Activated naive CD4-positive, alpha-beta T cell treated with anti-CD3 and anti-CD28 coated beads, Interleukin-2, amount 50 U/mL, for 24 hours (primary cell): Measurements from ENCODE around the gene COL5A2.
A peak's percentile ranks its signal among the peaks of the same experiment; 100 is the strongest.

Experiments
- H3K27ac Mint-ChIP-seq: one replicate; pipeline ENCODE4 v1.8.0; 2021; ENCODE audit warnings: mild to moderate bottlenecking, mixed read lengths
- H3K27me3 Mint-ChIP-seq: one replicate; pipeline ENCODE4 v1.8.0; 2021; ENCODE audit warnings: mixed read lengths
- H3K36me3 Mint-ChIP-seq: one replicate; pipeline ENCODE4 v1.8.0; 2021; ENCODE audit warnings: mixed read lengths
- H3K4me1 Mint-ChIP-seq: one replicate; pipeline ENCODE4 v1.8.0; 2021; ENCODE audit warnings: mixed read lengths
- H3K4me3 Mint-ChIP-seq: one replicate; pipeline ENCODE4 v1.8.0; 2021; ENCODE audit warnings: mild to moderate bottlenecking, mixed read lengths
- H3K9me3 Mint-ChIP-seq: one replicate; pipeline ENCODE4 v1.8.0; 2021; ENCODE audit warnings: mixed read lengths

The COL5A2 gene

GRCh38 chr2:189179570-189179950, at the start of gene COL5A2:
Gene COL5A2 (minus strand): TSS chr2:189179761. CDS start chr2:189179604, 157 bp downstream.
- no peaks in the 10 kb centered on the region for H3K9me3 Mint-ChIP-seq
- peaks cover 18% of the 10 kb centered on the region for H3K4me1 Mint-ChIP-seq
- H3K4me3 Mint-ChIP-seq, result peak within 1 kb of the TSS; percentile 64
- H3K27me3 Mint-ChIP-seq, result peaks cover 14% of the 10 kb centered on the region
- H3K36me3 Mint-ChIP-seq, result no peaks in the 10 kb centered on the region
- H3K27ac Mint-ChIP-seq, result no peak within 1 kb of the TSS

DNA sequence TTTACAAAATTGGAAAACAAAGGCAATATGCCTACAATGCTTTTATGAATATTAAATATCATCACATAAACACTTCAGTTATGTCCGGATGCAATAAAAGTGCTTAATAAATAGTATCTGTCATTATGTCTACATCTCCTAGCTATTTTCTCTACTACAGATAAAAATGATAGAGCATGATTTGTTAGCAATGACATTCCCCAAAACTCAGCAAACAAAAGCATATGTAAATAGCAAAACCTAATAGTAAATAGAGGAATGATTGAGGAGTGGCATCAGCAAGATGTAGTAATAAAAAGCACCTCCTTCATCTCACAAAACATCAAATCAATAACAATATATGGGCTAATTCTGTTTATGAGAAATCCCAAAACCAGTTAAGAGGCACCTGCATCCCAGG, 46.5 kb upstream of the COL5A2 start:
- Mint-ChIP-seq H3K9me3 (no peaks in the 10 kb centered on the region), H3K27ac (no peak overlapping the region), H3K36me3 (no peaks in the 10 kb centered on the region), H3K27me3 (no peaks in the 10 kb centered on the region), H3K4me3 (no peak overlapping the region), H3K4me1 (peaks cover 22% of the 10 kb centered on the region)

DNA sequence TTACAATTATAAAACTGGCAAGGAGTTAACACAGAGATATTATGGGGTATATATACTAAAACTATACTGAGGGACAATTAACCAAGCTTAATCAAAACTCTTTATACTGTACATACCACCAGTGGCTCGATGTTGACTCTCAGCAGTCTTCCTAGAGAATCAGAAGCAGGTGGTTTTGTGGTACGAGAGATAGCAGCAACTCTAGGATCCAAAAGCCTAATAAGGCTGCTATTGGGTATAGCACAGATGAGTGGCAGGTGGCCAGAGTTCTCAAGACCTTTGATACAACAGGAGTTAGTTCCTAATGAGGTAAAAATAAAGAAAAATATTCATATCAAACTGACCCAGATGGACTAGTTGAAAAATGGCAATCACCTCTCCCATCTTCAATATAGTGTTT, 45.5 kb upstream of the COL5A2 start:
- Mint-ChIP-seq H3K4me3 (no peak overlapping the region), H3K9me3 (no peaks in the 10 kb centered on the region), H3K36me3 (no peaks in the 10 kb centered on the region), H3K4me1 (peaks cover 17% of the 10 kb centered on the region), H3K27ac (no peak overlapping the region), H3K27me3 (no peaks in the 10 kb centered on the region)

DNA sequence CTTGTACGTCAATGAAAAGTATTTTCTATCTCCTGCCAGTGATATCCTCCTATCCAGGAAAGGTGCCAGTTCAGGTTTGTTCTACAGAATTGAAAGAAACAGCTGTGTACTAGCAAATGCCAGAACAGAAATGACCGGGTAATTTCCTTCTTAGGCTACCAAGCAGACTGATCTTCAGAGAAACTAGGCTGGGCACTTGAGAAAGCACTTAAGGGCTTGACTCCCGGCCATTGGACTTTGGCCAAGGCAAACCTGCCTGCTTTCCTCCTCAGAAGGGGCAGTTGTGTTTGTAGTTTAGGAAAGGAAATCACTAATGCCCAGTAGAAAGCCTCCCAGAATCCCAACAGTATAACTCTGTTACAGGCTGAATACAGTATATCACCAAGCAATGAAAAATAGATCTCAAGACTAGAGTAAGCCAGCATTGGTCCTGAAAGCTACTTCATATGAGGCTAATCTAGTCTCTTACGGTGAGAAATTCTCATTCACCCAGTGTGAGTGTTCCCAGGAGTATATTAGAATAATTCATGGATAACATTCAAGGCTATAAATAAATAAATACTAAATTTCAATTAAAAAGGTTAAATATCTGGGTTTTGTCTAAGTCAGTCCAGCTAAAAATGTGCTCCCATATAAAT, 43.0 kb upstream of the COL5A2 start:
- Mint-ChIP-seq H3K27me3 (no peaks in the 10 kb centered on the region), H3K9me3 (no peaks in the 10 kb centered on the region), H3K27ac (no peak overlapping the region), H3K4me3 (no peak overlapping the region), H3K36me3 (no peaks in the 10 kb centered on the region), H3K4me1 (peaks cover 16% of the 10 kb centered on the region)

DNA sequence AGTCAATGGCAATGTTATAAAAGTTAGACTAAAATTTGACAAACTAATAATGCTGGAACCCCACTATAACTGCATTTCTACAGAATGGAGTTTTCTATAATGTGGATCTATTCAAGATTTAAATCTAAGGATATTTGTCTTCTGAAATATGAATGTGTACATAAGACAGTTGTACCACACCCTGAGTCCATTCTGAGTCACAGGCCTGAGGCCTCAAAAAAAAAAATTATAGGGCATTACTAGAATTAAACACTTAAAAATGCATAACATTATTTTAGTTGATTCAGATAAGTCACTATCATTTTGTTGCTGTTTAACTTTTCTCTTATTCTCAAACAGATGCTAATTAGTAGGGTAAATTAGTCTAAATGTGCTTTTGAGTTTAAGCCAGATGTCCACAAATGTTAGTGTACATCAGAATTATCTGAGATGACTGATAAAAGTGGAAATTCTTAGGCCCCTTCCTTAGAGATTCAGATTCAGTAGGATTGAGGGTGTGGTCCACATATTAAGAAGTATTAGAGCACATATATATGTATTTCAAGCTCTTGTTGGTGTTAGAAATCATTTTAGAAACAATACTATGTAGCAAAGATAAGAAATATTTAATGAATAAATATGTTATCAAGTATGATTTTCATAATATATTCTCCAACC, 42.4 kb upstream of the COL5A2 start:
- H3K27me3 Mint-ChIP-seq, result no peaks in the 10 kb centered on the region

GRCh38 chr2:189218236-189218635, 38.7 kb upstream of the COL5A2 start:
- Mint-ChIP-seq H3K4me3 (no peak overlapping the region), H3K4me1 (peaks cover 7% of the 10 kb centered on the region), H3K27ac (peak overlapping the region; percentile 13), H3K9me3 (no peaks in the 10 kb centered on the region), H3K27me3 (no peaks in the 10 kb centered on the region), H3K36me3 (no peaks in the 10 kb centered on the region)

More for the DNA sequence above, 42.4 kb upstream of the COL5A2 start:
- Mint-ChIP-seq H3K9me3 (no peaks in the 10 kb centered on the region), H3K36me3 (no peaks in the 10 kb centered on the region), H3K27ac (no peak overlapping the region), H3K4me1 (peaks cover 16% of the 10 kb centered on the region), H3K4me3 (no peak overlapping the region)

DNA sequence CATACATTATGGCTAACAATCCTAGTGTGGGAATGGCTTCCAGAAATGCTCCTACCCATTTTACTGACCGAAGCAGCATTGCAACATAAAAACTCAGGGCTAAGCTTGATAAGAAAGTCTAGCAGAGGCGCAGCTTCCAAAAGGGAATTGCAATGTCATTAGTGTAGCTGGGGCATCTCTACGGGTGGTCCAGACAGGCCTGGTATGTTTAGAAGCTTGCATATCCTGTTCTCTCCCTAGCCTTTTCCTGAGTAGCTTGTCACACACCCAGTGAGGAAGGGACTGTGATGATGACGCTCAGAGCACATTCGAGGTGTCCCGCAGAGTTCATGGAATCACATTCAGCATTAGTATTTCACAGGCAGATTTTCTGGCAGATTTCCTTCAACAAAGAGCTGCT, 38.0 kb upstream of the COL5A2 start:
- H3K4me3 Mint-ChIP-seq, result no peak overlapping the region
- no peak overlapping the region for H3K27ac Mint-ChIP-seq
- no peaks in the 10 kb centered on the region for H3K27me3 Mint-ChIP-seq
- H3K36me3 Mint-ChIP-seq, result no peaks in the 10 kb centered on the region
- no peaks in the 10 kb centered on the region for H3K9me3 Mint-ChIP-seq
- peaks cover 4% of the 10 kb centered on the region for H3K4me1 Mint-ChIP-seq

- H3K4me3 Mint-ChIP-seq, result no peak overlapping the region
- peaks cover 4% of the 10 kb centered on the region for H3K4me1 Mint-ChIP-seq
- no peaks in the 10 kb centered on the region for H3K36me3 Mint-ChIP-seq
Measured at GRCh38 chr2:189217051-189217450, 37.5 kb upstream of the COL5A2 start.

GRCh38 chr2:189214484-189214883, 34.9 kb upstream of the COL5A2 start:
- Mint-ChIP-seq H3K27me3 (no peaks in the 10 kb centered on the region), H3K36me3 (no peaks in the 10 kb centered on the region), H3K4me1 (peaks cover 17% of the 10 kb centered on the region), H3K9me3 (no peaks in the 10 kb centered on the region), H3K27ac (no peak overlapping the region), H3K4me3 (no peak overlapping the region)

More at GRCh38 chr2:189217051-189217450, 37.5 kb upstream of the COL5A2 start:
- Mint-ChIP-seq H3K9me3 (no peaks in the 10 kb centered on the region), H3K27me3 (no peaks in the 10 kb centered on the region), H3K27ac (no peak overlapping the region)

DNA sequence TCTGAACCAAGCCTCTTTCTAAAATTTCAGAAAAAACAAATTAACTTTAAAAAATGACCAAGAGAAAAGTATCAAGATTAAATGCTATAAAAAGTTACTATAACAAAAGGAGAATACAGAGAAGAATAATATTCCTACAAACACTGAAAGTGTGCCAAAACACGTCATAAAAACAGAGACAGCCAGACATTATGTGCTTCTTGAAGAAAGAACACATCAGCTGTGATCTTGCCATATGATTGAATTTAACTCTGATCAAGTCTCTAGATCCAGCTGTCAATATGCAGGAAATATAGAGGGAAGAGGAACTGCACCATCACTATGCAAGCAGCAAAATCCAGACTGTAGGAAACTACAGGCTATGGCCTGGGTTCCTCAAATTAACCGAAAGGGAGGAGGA, 33.7 kb upstream of the COL5A2 start:
- Mint-ChIP-seq H3K4me1 (peaks cover 18% of the 10 kb centered on the region), H3K36me3 (no peaks in the 10 kb centered on the region), H3K27ac (no peak overlapping the region), H3K27me3 (no peaks in the 10 kb centered on the region), H3K9me3 (no peaks in the 10 kb centered on the region), H3K4me3 (no peak overlapping the region)

DNA sequence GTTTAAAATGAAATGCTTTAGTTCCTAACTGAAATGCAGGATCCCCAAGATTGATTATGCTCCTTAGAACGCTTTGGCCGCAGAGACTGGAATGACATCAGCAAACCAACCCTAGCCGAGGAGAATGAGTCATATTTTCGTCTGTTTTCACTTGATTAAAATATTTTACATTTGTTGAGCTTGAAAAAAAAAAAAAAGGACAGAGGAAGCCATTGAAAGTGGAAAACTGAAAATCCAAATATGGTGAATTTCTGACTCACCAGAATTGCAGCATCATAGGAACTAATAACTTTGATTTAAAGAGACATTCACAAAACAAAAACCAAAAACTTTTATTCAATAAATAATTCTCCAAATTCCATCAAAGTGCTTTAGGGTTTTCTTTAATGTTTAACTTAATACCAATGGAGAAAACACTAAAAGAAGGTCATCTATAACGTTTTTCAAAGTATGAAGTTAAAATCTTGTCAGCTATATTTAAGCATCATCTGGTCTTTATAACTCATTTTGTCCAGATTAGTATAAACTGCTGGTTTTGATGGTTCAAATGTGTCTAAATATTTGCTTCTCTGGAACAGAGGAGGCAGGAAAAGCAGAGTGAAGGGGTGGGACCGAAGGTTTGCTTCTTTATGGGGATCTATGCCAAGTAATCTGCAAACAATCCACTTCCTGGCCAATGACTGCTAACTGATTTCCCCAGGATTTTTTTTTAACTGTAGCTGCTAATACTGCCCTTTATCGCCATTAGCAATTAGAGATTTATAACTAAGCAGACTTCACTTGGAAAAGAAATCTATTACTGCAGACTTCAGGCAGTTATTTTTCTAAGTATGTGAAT, 30.9 kb upstream of the COL5A2 start:
- Mint-ChIP-seq H3K4me1 (peaks cover 15% of the 10 kb centered on the region), H3K27me3 (no peaks in the 10 kb centered on the region), H3K4me3 (no peak overlapping the region), H3K36me3 (no peaks in the 10 kb centered on the region), H3K9me3 (no peaks in the 10 kb centered on the region), H3K27ac (peak overlapping the region; percentile 52)

- no peak overlapping the region for H3K27ac Mint-ChIP-seq
- no peak overlapping the region for H3K4me3 Mint-ChIP-seq
- H3K4me1 Mint-ChIP-seq, result peaks cover 32% of the 10 kb centered on the region
- no peaks in the 10 kb centered on the region for H3K27me3 Mint-ChIP-seq
- peaks cover 6% of the 10 kb centered on the region for H3K9me3 Mint-ChIP-seq
- H3K36me3 Mint-ChIP-seq, result peaks cover 2% of the 10 kb centered on the region
Measured at GRCh38 chr2:189208254-189208653, 28.7 kb upstream of the COL5A2 start.

DNA sequence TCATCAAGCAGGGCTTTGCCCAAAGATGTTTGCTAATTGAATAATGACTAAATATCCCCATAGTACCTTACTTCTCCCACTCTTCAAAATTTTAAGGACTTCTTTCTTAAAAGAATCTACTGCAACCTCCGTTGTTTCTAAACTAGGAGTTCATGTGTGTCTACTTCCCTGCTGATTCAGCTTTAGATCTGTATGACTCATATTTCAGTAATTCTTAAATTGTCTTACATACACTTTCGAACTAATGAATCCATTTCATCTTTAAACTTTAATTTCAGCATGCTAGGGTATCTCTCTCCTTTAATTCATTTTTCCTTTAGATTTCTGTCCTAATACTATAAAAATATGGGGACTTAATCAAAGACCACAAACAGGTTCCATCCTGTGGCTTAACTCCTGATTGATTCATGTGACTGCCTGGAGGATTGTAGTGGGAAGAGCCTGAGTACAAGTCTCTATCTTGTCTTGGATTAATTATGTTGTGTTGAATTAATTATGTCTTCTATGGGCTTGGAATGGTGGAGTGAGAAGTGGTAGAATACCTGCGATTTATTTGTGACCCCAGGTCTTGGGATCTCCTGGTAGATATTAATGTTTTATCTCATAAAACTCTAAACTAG, 24.9 kb upstream of the COL5A2 start:
- peaks cover 3% of the 10 kb centered on the region for H3K36me3 Mint-ChIP-seq
- H3K4me3 Mint-ChIP-seq, result peak overlapping the region; percentile 73

GRCh38 chr2:189203177-189203799, 23.7 kb upstream of the COL5A2 start:
- no peaks in the 10 kb centered on the region for H3K27me3 Mint-ChIP-seq
- peak overlapping the region; percentile 16 for H3K4me3 Mint-ChIP-seq
- peaks cover 28% of the 10 kb centered on the region for H3K4me1 Mint-ChIP-seq

More for the DNA sequence above, 24.9 kb upstream of the COL5A2 start:
- Mint-ChIP-seq H3K4me1 (peaks cover 30% of the 10 kb centered on the region), H3K27me3 (no peaks in the 10 kb centered on the region), H3K9me3 (peaks cover 6% of the 10 kb centered on the region), H3K27ac (peak overlapping the region; percentile 88)

GRCh38 chr2:189199797-189200196, 20.2 kb upstream of the COL5A2 start:
- H3K27ac Mint-ChIP-seq, result no peak overlapping the region
- H3K4me1 Mint-ChIP-seq, result peaks cover 22% of the 10 kb centered on the region
- H3K27me3 Mint-ChIP-seq, result no peaks in the 10 kb centered on the region
- H3K36me3 Mint-ChIP-seq, result peaks cover 3% of the 10 kb centered on the region
- H3K9me3 Mint-ChIP-seq, result peaks cover 9% of the 10 kb centered on the region
- no peak overlapping the region for H3K4me3 Mint-ChIP-seq

More at GRCh38 chr2:189203177-189203799, 23.7 kb upstream of the COL5A2 start:
- peak overlapping the region; percentile 82 for H3K27ac Mint-ChIP-seq
- peaks cover 3% of the 10 kb centered on the region for H3K36me3 Mint-ChIP-seq
- H3K9me3 Mint-ChIP-seq, result peaks cover 6% of the 10 kb centered on the region
